Effector memory CD8-positive, alpha-beta T cell (primary cell): Measurements from ENCODE around the gene YTHDF1.
A peak's percentile ranks its signal among the peaks of the same experiment; 100 is the strongest.

Source experiments
- ATAC-seq: fragments of 150-1000 bp; cut with Tn5 transposase; replicated peaks from 2 replicates; pipeline ENCODE4 v1.10.0; 2021; ENCODE audit warnings: mild to moderate bottlenecking, moderate library complexity
- DNase-seq, 3 experiments: peaks; one replicate each; pipeline ENCODE4 v3.0.0; 2021
- H3K27ac Mint-ChIP-seq, 2 donors: one replicate each; pipeline ENCODE4 v1.8.0; 2022; ENCODE audit warnings: mild to moderate bottlenecking in 2 of 2, mixed read lengths in 2 of 2, moderate library complexity in 2 of 2
- H3K27me3 Mint-ChIP-seq, 2 donors: one replicate each; pipeline ENCODE4 v1.8.0; 2022; ENCODE audit warnings: mixed read lengths in 2 of 2
- H3K36me3 Mint-ChIP-seq: one replicate; pipeline ENCODE4 v1.8.0; 2022; ENCODE audit warnings: mild to moderate bottlenecking, moderate library complexity, mixed read lengths; ENCODE audit not compliant: insufficient read depth
- H3K4me1 Mint-ChIP-seq, 2 donors: one replicate each; pipeline ENCODE4 v1.8.0; 2022; ENCODE audit warnings: low read depth in 2 of 2, mixed read lengths in 2 of 2
- H3K4me3 Mint-ChIP-seq, 2 donors: one replicate each; pipeline ENCODE4 v1.8.0; 2022; ENCODE audit warnings: mild to moderate bottlenecking in 2 of 2, mixed read lengths in 2 of 2, moderate library complexity in 2 of 2
- H3K9me3 Mint-ChIP-seq, 2 donors: one replicate each; pipeline ENCODE4 v1.8.0; 2022; ENCODE audit warnings: mixed read lengths in 2 of 2

Gene YTHDF1

GRCh38 chr20:63178446-63178820, 37.5 kb downstream of the YTHDF1 start:
- H3K36me3 Mint-ChIP-seq = peaks cover 21% of the 10 kb centered on the region
- peaks cover 44 to 86% of the 10 kb centered on the region in 2 donors for H3K27me3 Mint-ChIP-seq

GRCh38 chr20:63177785-63178445, 38.0 kb downstream of the YTHDF1 start:
- H3K27ac Mint-ChIP-seq = no peak overlapping the region
- ATAC-seq (no peak), DNase-seq (no peak)
- no peaks in the 10 kb centered on the region for H3K9me3 Mint-ChIP-seq
- peaks cover 44 to 88% of the 10 kb centered on the region in 2 donors for H3K27me3 Mint-ChIP-seq
- peaks cover 21% of the 10 kb centered on the region for H3K36me3 Mint-ChIP-seq
- H3K4me1 Mint-ChIP-seq = peaks cover 4 to 17% of the 10 kb centered on the region in 2 donors
- peak overlapping the region; percentile 50 to 62 for H3K4me3 Mint-ChIP-seq

More at GRCh38 chr20:63178446-63178820, 37.5 kb downstream of the YTHDF1 start:
- ATAC-seq = no peak
- no peak overlapping the region for H3K27ac Mint-ChIP-seq
- H3K9me3 Mint-ChIP-seq = no peaks in the 10 kb centered on the region
- no peak overlapping the region for H3K4me3 Mint-ChIP-seq
- peaks cover 4 to 17% of the 10 kb centered on the region in 2 donors for H3K4me1 Mint-ChIP-seq
- DNase-seq = no peak

- no peak for ATAC-seq
- H3K4me3 Mint-ChIP-seq = peak overlapping the region; percentile 47 to 60
- H3K27me3 Mint-ChIP-seq = peaks cover 43 to 88% of the 10 kb centered on the region in 2 donors
- peaks cover 4 to 17% of the 10 kb centered on the region in 2 donors for H3K4me1 Mint-ChIP-seq
- H3K36me3 Mint-ChIP-seq = peaks cover 21% of the 10 kb centered on the region
- DNase-seq = no peak
- H3K9me3 Mint-ChIP-seq = no peaks in the 10 kb centered on the region
- H3K27ac Mint-ChIP-seq = no peak overlapping the region
These were observed 38.7 kb downstream of the YTHDF1 start for GRCh38 chr20:63177134-63177784.

- H3K27me3 Mint-ChIP-seq = peaks cover 45 to 88% of the 10 kb centered on the region in 2 donors
- H3K4me1 Mint-ChIP-seq = peaks cover 4 to 17% of the 10 kb centered on the region in 2 donors
- H3K4me3 Mint-ChIP-seq = peak overlapping the region; percentile 57 to 60
- H3K36me3 Mint-ChIP-seq = peaks cover 21% of the 10 kb centered on the region
- H3K9me3 Mint-ChIP-seq = no peaks in the 10 kb centered on the region
- no peak for DNase-seq
- peak overlapping the region in 1 of 2 donors; percentile 83 for H3K27ac Mint-ChIP-seq
- no peak for ATAC-seq
These were observed 39.4 kb downstream of the YTHDF1 start for GRCh38 chr20:63176427-63177133.

- ATAC-seq (no peak), DNase-seq (no peak)
- Mint-ChIP-seq H3K36me3 (peaks cover 21% of the 10 kb centered on the region), H3K27me3 (peaks cover 47 to 88% of the 10 kb centered on the region in 2 donors), H3K4me3 (peak overlapping the region; percentile 57 to 60), H3K4me1 (peaks cover 4 to 17% of the 10 kb centered on the region in 2 donors), H3K9me3 (no peaks in the 10 kb centered on the region), H3K27ac (peak overlapping the region in 1 of 2 donors; percentile 83)
These were observed 39.9 kb downstream of the YTHDF1 start for GRCh38 chr20:63176034-63176426.

GRCh38 chr20:63175038-63175895, 40.7 kb downstream of the YTHDF1 start:
- DNase-seq (no peak), ATAC-seq (no peak)
- H3K27me3 Mint-ChIP-seq = peaks cover 44 to 88% of the 10 kb centered on the region in 2 donors

GRCh38 chr20:63174309-63175037, 41.5 kb downstream of the YTHDF1 start:
- Mint-ChIP-seq H3K9me3 (no peaks in the 10 kb centered on the region), H3K27me3 (peaks cover 52 to 88% of the 10 kb centered on the region in 2 donors), H3K36me3 (peaks cover 18% of the 10 kb centered on the region), H3K27ac (no peak overlapping the region), H3K4me3 (peak overlapping the region in 1 of 2 donors; percentile 30), H3K4me1 (peaks cover 4 to 11% of the 10 kb centered on the region in 2 donors)
- ATAC-seq (no peak), DNase-seq (no peak)

More at GRCh38 chr20:63175038-63175895, 40.7 kb downstream of the YTHDF1 start:
- Mint-ChIP-seq H3K36me3 (peaks cover 21% of the 10 kb centered on the region), H3K27ac (no peak overlapping the region), H3K9me3 (no peaks in the 10 kb centered on the region), H3K4me3 (peak overlapping the region in 1 of 2 donors; percentile 30), H3K4me1 (peaks cover 4 to 15% of the 10 kb centered on the region in 2 donors)

GRCh38 chr20:63173552-63174191, 42.3 kb downstream of the YTHDF1 start:
- Mint-ChIP-seq H3K4me1 (peaks cover 4 to 9% of the 10 kb centered on the region in 2 donors), H3K27ac (no peak overlapping the region), H3K4me3 (no peak overlapping the region), H3K27me3 (peaks cover 53 to 90% of the 10 kb centered on the region in 2 donors), H3K36me3 (peaks cover 15% of the 10 kb centered on the region), H3K9me3 (no peaks in the 10 kb centered on the region)
- DNase-seq (no peak), ATAC-seq (no peak)

- ATAC-seq (no peak), DNase-seq (no peak)
- Mint-ChIP-seq H3K27ac (no peak overlapping the region), H3K9me3 (no peaks in the 10 kb centered on the region), H3K36me3 (peaks cover 15% of the 10 kb centered on the region), H3K4me1 (peaks cover 4 to 7% of the 10 kb centered on the region in 2 donors), H3K4me3 (no peak overlapping the region), H3K27me3 (peaks cover 53 to 86% of the 10 kb centered on the region in 2 donors)
These were observed 43.2 kb downstream of the YTHDF1 start for GRCh38 chr20:63172726-63173125.

GRCh38 chr20:63171991-63172390, 43.9 kb downstream of the YTHDF1 start:
- H3K27ac Mint-ChIP-seq = no peak overlapping the region
- H3K9me3 Mint-ChIP-seq = no peaks in the 10 kb centered on the region
- peaks cover 51 to 79% of the 10 kb centered on the region in 2 donors for H3K27me3 Mint-ChIP-seq
- H3K4me3 Mint-ChIP-seq = no peak overlapping the region
- H3K4me1 Mint-ChIP-seq = peaks cover 4 to 7% of the 10 kb centered on the region in 2 donors
- peaks cover 12% of the 10 kb centered on the region for H3K36me3 Mint-ChIP-seq
- DNase-seq = no peak
- no peak for ATAC-seq

GRCh38 chr20:63169681-63170080, 46.2 kb downstream of the YTHDF1 start:
- DNase-seq (no peak), ATAC-seq (no peak)
- Mint-ChIP-seq H3K4me3 (no peak overlapping the region), H3K4me1 (peaks cover 0 to 2% of the 10 kb centered on the region in 2 donors), H3K36me3 (no peaks in the 10 kb centered on the region), H3K27me3 (peaks cover 38 to 55% of the 10 kb centered on the region in 2 donors), H3K9me3 (no peaks in the 10 kb centered on the region), H3K27ac (no peak overlapping the region)

- no peaks in the 10 kb centered on the region for H3K36me3 Mint-ChIP-seq
- peaks cover 29 to 48% of the 10 kb centered on the region in 2 donors for H3K27me3 Mint-ChIP-seq
- H3K9me3 Mint-ChIP-seq = no peaks in the 10 kb centered on the region
- no peak overlapping the region for H3K4me3 Mint-ChIP-seq
- DNase-seq (no peak), ATAC-seq (no peak)
- H3K4me1 Mint-ChIP-seq = no peaks in the 10 kb centered on the region
- H3K27ac Mint-ChIP-seq = no peak overlapping the region
These were observed 47.1 kb downstream of the YTHDF1 start for GRCh38 chr20:63168861-63169260.
